Uterus (tissue), 4 donors: Measurements from ENCODE around the gene LRP1B. TPM values are rescaled to one million over a fixed set of nuclear protein-coding genes. Genes with fewer than 3 reads are reported as not detected.

Experiments used
- DNase-seq, 2 donors: peaks; one replicate each; pipeline ENCODE4 v3.0.0-alpha.2; 2019 to 2020
- H3K27ac ChIP-seq, 2 donors: fragments of 200-600 bp; sonication (generic); 1 replicate in 1 of 2; 2 replicates in 1 of 2; pipeline ENCODE4 v1.5.1; 2016 to 2018
- H3K27me3 ChIP-seq, 2 donors: fragments of 200-600 bp; sonication (generic); one replicate each; pipeline ENCODE4 v1.5.1; 2018 to 2019; ENCODE audit warnings: control low read depth in 1 of 2
- H3K36me3 ChIP-seq, 2 donors: fragments of 200-600 bp; sonication (generic); one replicate each; pipeline ENCODE4 v1.5.1; 2019; ENCODE audit warnings: control low read depth in 1 of 2
- H3K4me1 ChIP-seq, 2 donors: fragments of 200-600 bp; sonication (generic); one replicate each; pipeline ENCODE4 v1.5.1; 2018 to 2019; ENCODE audit warnings: control low read depth in 1 of 2
- H3K4me3 ChIP-seq, 2 donors: fragments of 200-600 bp; sonication (generic); 1 replicate in 1 of 2; 2 replicates in 1 of 2; pipeline ENCODE4 v1.5.1; 2018 to 2019; ENCODE audit warnings: mild to moderate bottlenecking in 1 of 2
- H3K9me3 ChIP-seq, 2 donors: fragments of 200-600 bp; sonication (generic); one replicate each; pipeline ENCODE4 v1.5.1; 2019; ENCODE audit warnings: control low read depth in 1 of 2
- CTCF ChIP-seq, 4 experiments: fragments of 200-600 bp in 2 of 4; fragments of 450-650 bp in 2 of 4; sonication (generic) in 2 of 4; IDR thresholded peaks; one replicate each; pipeline ENCODE4 v1.5.1; 2016 to 2019; ENCODE audit warnings: antibody characterized with exemption in 4 of 4, mild to moderate bottlenecking in 2 of 4, moderate library complexity in 1 of 4
- POLR2A ChIP-seq, 2 donors: fragments of 450-650 bp; IDR thresholded peaks; one replicate each; pipeline ENCODE4 v1.6.1; 2016; ENCODE audit warnings: antibody characterized with exemption in 2 of 2, mild to moderate bottlenecking in 1 of 2, moderate library complexity in 1 of 2
- intact Hi-C: fragments of 100-400 bp; cut with DNase I; formaldehyde crosslinking; loops from one replicate; pipeline ENCODE4 v1.15.1; 2023; ENCODE audit warnings: low total_unique reads
- total RNA-seq, 4 donors: library from RNA; depleted of rRNA in 3 of 4; stranded (reverse); fragments of >200 nt in 3 of 4; gene quantifications; one replicate each; pipeline versions ENCODE4 v1.1.0 to v1.2.4, GENCODE V29; 2014 to 2023
- donor health status: DM: yes; HTN: yes; CAD: no.

LRP1B gene
- total RNA-seq, 4 donors from 2014 or later = 0.29 to 7.3 (median 0.79) TPM; not detected in 1

- DNase-seq = no peak
- Histone ChIP-seq H3K4me3 (no peak overlapping the region), H3K4me1 (no peaks in the 10 kb centered on the region), H3K36me3 (no peaks in the 10 kb centered on the region), H3K27me3 (no peaks in the 10 kb centered on the region), H3K9me3 (no peaks in the 10 kb centered on the region), H3K27ac (no peak overlapping the region)
- TF ChIP-seq POLR2A (IDR thresholded peaks at IDR 0.05) (no peak), CTCF (IDR thresholded peaks at IDR 0.05) (no peak)
- intact Hi-C loops = no loop called here
These were observed 1856.9 kb downstream of the LRP1B start for GRCh38 chr2:140273958-140274357.

GRCh38 chr2:140273408-140273807, 1857.4 kb downstream of the LRP1B start:
- no peak overlapping the region for H3K4me3 ChIP-seq
- intact Hi-C loops = no loop called here
- H3K9me3 ChIP-seq = no peaks in the 10 kb centered on the region
- H3K27ac ChIP-seq = no peak overlapping the region
- H3K4me1 ChIP-seq = no peaks in the 10 kb centered on the region
- H3K27me3 ChIP-seq = no peaks in the 10 kb centered on the region
- TF ChIP-seq POLR2A (IDR thresholded peaks at IDR 0.05) (no peak), CTCF (IDR thresholded peaks at IDR 0.05) (no peak)
- DNase-seq = no peak
- H3K36me3 ChIP-seq = no peaks in the 10 kb centered on the region

- no peak for DNase-seq
- H3K4me3 ChIP-seq = no peak overlapping the region
These were observed 1860.6 kb downstream of the LRP1B start for GRCh38 chr2:140270224-140270623.

GRCh38 chr2:140269000-140269399, 1861.8 kb downstream of the LRP1B start:
- H3K9me3 ChIP-seq = no peaks in the 10 kb centered on the region
- DNase-seq = no peak
- no peak overlapping the region for H3K27ac ChIP-seq
- no peaks in the 10 kb centered on the region for H3K36me3 ChIP-seq
- H3K4me3 ChIP-seq = no peak overlapping the region
- no peaks in the 10 kb centered on the region for H3K27me3 ChIP-seq
- no peak for TF ChIP-seq CTCF (IDR thresholded peaks at IDR 0.05)
- no peak for TF ChIP-seq POLR2A (IDR thresholded peaks at IDR 0.05)
- intact Hi-C loops = no loop called here
- H3K4me1 ChIP-seq = no peaks in the 10 kb centered on the region

More at GRCh38 chr2:140270224-140270623, 1860.6 kb downstream of the LRP1B start:
- intact Hi-C loops = no loop called here
- no peaks in the 10 kb centered on the region for H3K4me1 ChIP-seq
- no peaks in the 10 kb centered on the region for H3K36me3 ChIP-seq
- TF ChIP-seq CTCF (IDR thresholded peaks at IDR 0.05) (no peak), POLR2A (IDR thresholded peaks at IDR 0.05) (no peak)
- H3K27me3 ChIP-seq = no peaks in the 10 kb centered on the region
- no peaks in the 10 kb centered on the region for H3K9me3 ChIP-seq
- H3K27ac ChIP-seq = no peak overlapping the region

GRCh38 chr2:140262908-140263307, 1867.9 kb downstream of the LRP1B start:
- TF ChIP-seq CTCF (IDR thresholded peaks at IDR 0.05) (no peak), POLR2A (IDR thresholded peaks at IDR 0.05) (no peak)
- intact Hi-C loops = no loop called here
- Histone ChIP-seq H3K36me3 (no peaks in the 10 kb centered on the region), H3K9me3 (no peaks in the 10 kb centered on the region), H3K4me1 (no peaks in the 10 kb centered on the region), H3K27ac (no peak overlapping the region), H3K4me3 (no peak overlapping the region), H3K27me3 (no peaks in the 10 kb centered on the region)
- no peak for DNase-seq
